Measurements from ENCODE around the gene TBL1X. TPM values are rescaled to one million over a fixed set of nuclear protein-coding genes. Genes with fewer than 3 reads are reported as not detected.
A peak's percentile ranks its signal among the peaks of the same experiment; 100 is the strongest.

Gene TBL1X
- total and polyA plus RNA-seq, 2 of the 13 experiments (the other 11 are each of a cell fraction or from before 2014, with no cell fraction given): 17.6 to 19.9 TPM

DNA sequence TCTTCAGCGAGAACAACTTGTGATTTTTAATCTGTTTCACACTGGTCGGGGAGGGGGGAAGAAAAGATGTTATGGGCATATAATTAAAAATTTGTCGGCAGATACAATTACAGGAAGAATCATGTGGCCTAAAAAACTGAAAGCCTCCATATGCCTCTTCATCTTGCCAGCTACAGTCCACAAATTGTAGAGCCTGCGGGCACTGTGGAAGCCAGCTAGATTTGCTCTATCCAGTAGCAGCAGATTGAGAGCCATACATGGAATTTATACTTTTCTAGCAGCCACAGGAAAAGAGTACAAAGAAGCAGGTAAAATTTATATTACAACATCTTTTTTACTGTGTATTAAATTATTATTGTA, 147.3 kb downstream of the TBL1X start (continued):
- TF ChIP-seq IRX3 (CRISPR knock-in tag; IDR thresholded peaks at IDR 0.05; ENCODE audit: borderline replicate concordance, low read depth): no peak
- TF ChIP-seq, protein P1, sequence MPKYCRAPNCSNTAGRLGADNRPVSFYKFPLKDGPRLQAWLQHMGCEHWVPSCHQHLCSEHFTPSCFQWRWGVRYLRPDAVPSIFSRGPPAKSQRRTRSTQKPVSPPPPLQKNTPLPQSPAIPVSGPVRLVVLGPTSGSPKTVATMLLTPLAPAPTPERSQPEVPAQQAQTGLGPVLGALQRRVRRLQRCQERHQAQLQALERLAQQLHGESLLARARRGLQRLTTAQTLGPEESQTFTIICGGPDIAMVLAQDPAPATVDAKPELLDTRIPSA (CRISPR knock-in tag; IDR thresholded peaks at IDR 0.05; ENCODE audit: borderline replicate concordance): no peak
- TF ChIP-seq, protein P2, sequence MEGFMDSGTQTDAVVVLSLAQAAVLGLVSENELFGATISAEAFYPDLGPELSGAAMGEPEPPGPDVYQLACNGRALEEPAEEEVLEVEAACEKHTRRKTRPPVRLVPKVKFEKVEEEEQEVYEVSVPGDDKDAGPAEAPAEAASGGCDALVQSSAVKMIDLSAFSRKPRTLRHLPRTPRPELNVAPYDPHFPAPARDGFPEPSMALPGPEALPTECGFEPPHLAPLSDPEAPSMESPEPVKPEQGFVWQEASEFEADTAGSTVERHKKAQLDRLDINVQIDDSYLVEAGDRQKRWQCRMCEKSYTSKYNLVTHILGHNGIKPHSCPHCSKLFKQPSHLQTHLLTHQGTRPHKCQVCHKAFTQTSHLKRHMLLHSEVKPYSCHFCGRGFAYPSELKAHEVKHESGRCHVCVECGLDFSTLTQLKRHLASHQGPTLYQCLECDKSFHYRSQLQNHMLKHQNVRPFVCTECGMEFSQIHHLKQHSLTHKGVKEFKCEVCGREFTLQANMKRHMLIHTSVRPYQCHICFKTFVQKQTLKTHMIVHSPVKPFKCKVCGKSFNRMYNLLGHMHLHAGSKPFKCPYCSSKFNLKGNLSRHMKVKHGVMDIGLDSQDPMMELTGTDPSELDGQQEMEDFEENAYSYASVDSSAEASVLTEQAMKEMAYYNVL (CRISPR knock-in tag; IDR thresholded peaks at IDR 0.05; ENCODE audit: borderline replicate concordance): no peak
- TF ChIP-seq, protein P3, sequence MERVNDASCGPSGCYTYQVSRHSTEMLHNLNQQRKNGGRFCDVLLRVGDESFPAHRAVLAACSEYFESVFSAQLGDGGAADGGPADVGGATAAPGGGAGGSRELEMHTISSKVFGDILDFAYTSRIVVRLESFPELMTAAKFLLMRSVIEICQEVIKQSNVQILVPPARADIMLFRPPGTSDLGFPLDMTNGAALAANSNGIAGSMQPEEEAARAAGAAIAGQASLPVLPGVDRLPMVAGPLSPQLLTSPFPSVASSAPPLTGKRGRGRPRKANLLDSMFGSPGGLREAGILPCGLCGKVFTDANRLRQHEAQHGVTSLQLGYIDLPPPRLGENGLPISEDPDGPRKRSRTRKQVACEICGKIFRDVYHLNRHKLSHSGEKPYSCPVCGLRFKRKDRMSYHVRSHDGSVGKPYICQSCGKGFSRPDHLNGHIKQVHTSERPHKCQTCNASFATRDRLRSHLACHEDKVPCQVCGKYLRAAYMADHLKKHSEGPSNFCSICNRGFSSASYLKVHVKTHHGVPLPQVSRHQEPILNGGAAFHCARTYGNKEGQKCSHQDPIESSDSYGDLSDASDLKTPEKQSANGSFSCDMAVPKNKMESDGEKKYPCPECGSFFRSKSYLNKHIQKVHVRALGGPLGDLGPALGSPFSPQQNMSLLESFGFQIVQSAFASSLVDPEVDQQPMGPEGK (CRISPR knock-in tag; IDR thresholded peaks at IDR 0.05): no peak

GRCh38 chrX:9614016-9614415, 149.2 kb downstream of the TBL1X start:
- POLR2A ChIA-PET: no interaction called here
- ATAC-seq (no peak), DNase-seq (ENCODE audit: low spot score) (no peak), FAIRE-seq (no peak)
- 100% methylated on average over 1 of the region's 1 CpG for WGBS (ENCODE audit: low lambda C conversion rate)
- peaks cover 4% of the 10 kb centered on the region for H3K79me2 ChIP-seq (ENCODE audit: insufficient read depth, low read length)
- H3K4me2 ChIP-seq (ENCODE audit: low read depth, low read length): no peak overlapping the region
- CTCF ChIA-PET (ENCODE audit: low intra/inter-chr PET ratio, low total read pairs): no interaction called here
- H2AFZ ChIP-seq (ENCODE audit: low read length): no peak overlapping the region
- no peak overlapping the region for H3K27ac ChIP-seq (ENCODE audit: extremely low read length, insufficient read depth, low read length)
- no peak for TF ChIP-seq HNRNPH1 (optimal IDR thresholded peaks at IDR 0.05; ENCODE audit: low read depth, low read length)
- TF ChIP-seq JUNB (CRISPR knock-in tag; IDR thresholded peaks at IDR 0.05; ENCODE audit: borderline replicate concordance): no peak
- TF ChIP-seq ATF7 (IDR thresholded peaks at IDR 0.05): peak; percentile 64; the same call in 1 of the 2 replicates
- no peak for TF ChIP-seq ATF7 (CRISPR knock-in tag; IDR thresholded peaks at IDR 0.05)
- H4K20me1 ChIP-seq (ENCODE audit: insufficient read depth, low read length): peaks cover 12% of the 10 kb centered on the region; the same call in 1 of the 2 replicates
- no peak overlapping the region for H3K9ac ChIP-seq (ENCODE audit: insufficient read depth, low read depth, low read length)
- no peaks in the 10 kb centered on the region; a peak in 1 of 5 replicates for H3K36me3 ChIP-seq (replicated peaks in 1 of 2; ENCODE audit: control insufficient read depth in 1 of 2, insufficient read depth in 2 of 2, low read length in 2 of 2)
- intact Hi-C loops (cut with micrococcal nuclease; ENCODE audit: unreplicated experiment) (loop anchor here (10.0 kb wide), 1 partner anchor 149 kb away; the partner anchor contains the start of gene TBL1X), in situ Hi-C loops (cut with HindIII; ENCODE audit: extremely low pct_ligation_motif_present, low pct_unique_long_range_greater_than_20kb) (no loop called here)
- H3K9me3 ChIP-seq (ENCODE audit: low read length): no peaks in the 10 kb centered on the region
- BruUV-seq (replicated peaks): no TSS peak
- H3K4me3 ChIP-seq (replicated peaks in 1 of 3; ENCODE audit: insufficient read depth in 1 of 3, low read depth in 2 of 3, low read length in 3 of 3): no peak overlapping the region
- no peaks in the 10 kb centered on the region for H3K27me3 ChIP-seq (ENCODE audit: control insufficient read depth in 1 of 2, insufficient read depth in 2 of 2, low read length in 2 of 2)
- peaks cover 29% of the 10 kb centered on the region for H3K4me1 ChIP-seq (ENCODE audit: insufficient read depth, low read length)
